Inflammatory macrophage treated with lipopolysaccharide for 4 hours (primary cell): ENCODE data around the gene VAV2.
"Not testable (repeated sequence)": the region's sequence is repeated elsewhere in the genome, so short reads cannot be mapped to it uniquely, and the experiment has no call there.

Source experiments
- DNase-seq: peaks from one replicate; pipeline ENCODE4 v3.0.0-alpha.2; 2020

VAV2 gene

DNA sequence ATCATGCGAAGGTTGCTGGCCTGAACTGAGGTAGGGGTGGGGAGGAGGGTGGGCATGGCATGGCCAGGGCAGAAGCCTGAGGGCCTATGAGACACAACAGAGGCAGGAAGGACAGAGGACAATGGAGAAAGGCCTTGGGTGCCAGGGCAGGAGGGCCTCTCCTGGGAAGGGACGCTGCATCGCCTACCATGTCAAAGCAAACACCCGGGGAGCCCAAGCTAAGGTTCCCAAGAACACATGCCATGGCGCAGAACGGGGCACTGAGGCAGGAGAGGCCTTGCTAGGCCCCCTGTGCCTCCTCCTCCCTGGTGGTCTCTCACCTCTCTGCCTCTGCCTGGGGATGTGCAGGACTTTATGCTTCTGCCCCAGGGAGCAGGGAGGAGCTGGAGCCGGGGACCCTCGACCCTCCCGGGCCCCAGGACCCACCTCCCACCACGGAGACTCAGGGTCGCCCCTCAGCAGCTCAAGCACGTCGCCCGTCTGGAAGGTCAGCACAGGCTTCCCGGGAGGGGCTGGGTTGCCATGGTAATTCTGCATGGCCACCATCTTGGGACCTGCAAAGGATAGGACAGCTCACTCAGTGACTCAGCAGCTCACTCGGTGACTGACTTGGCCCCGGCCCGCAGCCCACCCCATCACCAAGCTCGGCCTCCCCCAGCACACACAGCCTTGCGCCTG, 213.6 kb downstream of the VAV2 start:
- no peak for DNase-seq

DNA sequence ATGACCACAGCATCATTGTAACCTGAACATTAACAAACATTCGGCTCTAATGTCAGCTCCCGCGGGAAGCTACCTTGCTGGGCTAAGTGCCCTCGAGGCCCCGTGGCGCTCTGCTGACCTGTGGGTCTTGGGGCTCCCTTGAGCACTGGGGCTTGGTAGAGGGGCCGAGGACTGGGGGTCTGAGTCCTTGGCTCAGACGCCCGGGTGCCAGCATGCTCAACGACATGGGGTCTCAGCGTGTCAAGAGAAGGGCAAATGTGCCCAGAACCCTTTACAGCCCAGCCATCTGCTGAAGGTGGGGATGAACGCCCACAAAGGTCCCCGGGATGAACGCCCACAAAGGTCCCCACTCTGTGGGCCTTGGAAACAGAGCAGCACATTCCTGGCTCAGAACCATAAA, 214.3 kb downstream of the VAV2 start:
- no peak for DNase-seq

DNA sequence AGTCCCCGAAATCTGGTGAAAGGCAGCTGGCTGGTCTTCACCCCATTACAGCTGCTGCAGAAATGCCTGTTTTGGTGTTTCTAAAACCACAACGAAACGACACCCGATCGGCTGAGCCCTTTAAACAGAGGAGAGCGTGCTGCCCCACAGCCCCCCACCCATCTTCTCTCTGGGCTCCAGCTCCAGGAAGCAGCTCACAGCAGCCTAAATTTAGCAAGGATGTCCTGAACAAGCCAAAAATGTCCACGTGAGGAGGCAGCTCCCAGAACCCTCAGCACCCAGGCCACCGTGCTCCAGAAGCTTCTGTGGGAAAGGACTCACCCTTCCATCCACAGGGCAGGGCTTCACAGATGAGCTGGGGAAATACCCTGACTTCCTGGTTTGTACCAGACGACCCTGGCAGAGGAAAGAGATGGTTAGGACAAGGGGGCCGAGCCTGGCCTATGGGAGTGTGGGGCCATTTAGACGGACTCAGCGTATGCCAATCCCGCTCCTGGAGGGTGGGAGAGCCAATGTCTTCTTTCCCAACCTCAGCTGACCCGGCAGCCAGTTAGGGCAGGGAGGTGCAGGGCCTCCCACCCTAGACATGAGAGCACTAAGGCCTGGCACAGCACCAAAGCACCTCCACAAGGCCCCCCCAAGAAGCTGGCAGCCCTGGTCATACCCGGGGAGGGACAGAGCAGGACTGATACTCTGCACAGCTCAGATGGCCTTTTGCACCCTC, 214.9 kb downstream of the VAV2 start:
- no peak for DNase-seq

DNA sequence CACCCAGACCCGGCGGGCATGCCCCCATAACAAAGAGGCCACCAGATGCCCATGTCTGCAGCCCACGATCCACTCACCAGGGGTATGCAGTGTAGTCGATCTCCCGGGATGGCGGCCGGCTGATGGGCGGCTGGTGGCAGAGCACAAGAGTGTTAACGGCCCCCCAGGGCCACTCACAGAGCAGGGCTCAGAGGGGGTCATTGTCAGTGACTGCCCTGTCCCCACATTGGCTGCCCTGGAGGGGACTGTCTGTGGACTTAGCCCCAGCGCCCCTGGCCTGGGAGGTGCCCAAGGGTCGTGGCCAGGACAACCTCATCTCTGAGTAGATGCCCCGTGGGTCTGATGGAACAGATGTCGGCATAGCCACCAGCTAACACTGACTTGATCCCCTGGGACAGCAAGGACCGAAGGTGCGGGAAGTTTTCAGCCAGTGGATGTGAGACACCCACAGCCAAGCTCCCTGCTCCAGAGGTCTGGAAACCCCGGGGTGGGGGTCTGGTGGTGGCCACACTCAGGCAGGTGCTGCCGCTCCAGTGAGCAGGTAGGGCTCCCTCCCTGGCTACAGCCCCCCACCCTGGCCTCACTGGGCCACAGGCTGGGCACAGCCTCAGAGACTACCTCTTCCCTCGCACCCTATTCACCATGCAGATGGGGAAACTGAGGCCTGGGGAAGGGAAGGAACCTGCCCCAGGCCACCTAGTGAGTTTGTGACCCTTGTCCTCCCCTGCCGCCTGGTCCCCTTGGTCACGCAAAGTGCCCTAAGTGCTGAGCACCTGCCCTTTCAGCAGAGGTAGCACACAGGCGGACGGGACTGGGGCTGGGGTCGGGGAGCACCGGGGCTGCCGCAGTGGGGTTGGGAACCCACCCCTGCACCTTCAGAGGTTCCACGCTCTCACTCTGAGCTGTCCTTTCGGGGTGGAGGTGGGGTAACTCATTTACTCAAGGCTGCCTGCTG, 215.9 kb downstream of the VAV2 start:
- no peak for DNase-seq

DNA sequence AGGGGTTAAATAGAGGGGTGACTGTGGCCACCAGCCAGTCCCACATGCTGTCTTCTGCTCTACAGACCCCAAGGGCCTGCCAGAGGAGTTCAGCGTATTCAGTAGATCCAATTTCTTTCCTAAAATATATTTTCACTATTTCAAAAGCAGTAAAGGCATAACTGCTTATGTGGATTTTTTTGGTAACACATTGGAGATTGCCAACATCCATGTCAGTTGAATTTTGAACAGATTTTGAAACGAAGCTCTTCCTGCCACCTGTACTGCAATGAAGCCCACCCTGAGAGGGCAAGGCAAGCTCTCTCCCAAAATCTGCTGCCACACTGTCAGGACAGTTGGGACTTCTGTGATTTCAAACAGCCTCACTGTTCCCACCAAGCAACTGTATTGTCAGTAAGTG, 216.8 kb downstream of the VAV2 start:
- DNase-seq: no peak

DNA sequence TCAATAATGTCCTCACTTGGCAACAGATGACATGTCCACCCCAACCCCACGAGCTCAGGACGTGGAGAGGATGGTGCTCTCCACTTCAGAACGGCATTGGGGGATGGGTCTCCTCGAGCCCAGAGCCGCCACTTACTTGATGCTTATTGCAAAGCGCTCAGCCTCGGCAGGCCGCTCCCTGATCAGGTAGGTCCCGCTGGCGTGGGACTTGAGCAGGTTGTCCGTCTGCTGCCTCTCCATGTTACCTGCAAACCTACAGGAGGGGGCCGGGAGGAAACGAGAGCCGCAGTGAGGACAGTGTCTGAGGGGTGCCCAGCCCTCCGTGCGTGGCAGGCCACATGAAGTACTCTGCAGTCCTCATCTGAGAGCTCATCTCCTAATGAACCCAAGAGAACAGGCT, 217.3 kb downstream of the VAV2 start:
- DNase-seq: no peak

GRCh38 chr9:133773889-133774655, 218.1 kb downstream of the VAV2 start:
- DNase-seq: no peak

DNA sequence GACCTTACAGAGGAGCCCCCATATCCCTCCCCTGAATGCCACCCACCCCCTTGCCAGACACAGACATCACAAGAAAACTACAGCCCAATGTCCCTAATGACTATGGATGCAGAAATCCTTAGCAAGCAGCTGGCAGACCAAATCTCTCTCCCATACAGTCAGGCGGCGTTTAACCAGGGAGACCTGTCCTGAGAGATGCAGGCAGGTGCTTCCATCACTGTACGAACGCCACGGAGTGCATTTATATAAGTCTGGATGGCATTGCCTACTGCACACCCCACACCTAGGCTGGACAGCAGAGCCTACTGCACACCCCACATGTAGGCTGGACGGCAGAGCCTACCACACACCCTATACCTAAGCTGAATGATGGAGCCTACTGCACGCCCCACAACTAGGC, 219.5 kb downstream of the VAV2 start:
- no peak for DNase-seq

DNA sequence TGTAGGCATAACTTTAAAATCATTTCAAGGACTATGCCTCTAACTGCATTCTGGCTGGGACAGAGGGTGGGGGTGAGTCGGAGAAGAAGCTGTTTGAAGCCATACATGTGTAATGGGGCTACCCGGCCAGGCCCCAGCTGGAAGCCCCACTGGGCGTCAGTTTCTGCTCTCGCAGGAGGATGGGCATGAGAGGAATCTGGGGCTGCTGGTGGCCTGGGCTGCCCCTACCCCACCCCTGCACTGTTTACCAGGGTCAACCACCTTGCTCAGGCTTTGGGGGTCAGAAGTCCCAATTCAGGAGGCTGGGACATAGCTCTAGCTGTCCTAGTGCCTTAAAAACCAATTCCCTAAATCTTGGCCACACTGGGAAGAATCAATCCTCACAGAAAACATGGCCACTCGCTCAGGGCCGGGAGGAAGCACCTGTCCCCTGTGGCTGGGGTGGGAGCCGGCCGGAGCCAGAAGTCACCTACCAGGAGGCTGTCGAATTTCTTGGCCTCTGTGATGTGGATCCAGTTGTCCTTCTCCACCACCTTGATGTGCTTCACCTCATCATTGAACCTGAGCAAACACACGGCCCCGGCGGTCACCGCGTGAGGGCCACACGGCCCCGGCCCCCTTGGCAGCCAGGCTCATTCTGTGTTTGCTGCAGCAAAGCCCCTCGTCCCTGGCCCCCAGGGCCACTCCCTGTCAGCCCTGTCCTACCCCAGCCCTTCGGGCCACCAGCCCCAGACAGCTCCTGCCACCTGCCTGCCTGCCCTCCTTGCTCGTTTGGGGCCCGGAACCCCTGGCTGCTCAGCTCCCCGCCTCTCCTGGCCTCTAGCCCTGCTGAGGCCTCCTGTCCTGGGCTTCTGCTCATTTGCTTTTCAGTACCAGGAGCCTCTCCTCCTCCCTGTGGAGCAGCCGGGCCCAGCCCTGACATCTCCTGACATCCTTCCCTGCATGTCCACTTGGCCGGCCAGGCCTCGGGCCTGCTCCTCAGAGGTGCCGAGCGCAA, 220.3 kb downstream of the VAV2 start:
- no peak for DNase-seq

GRCh38 chr9:133770076-133770777, 221.9 kb downstream of the VAV2 start:
- no peak for DNase-seq

DNA sequence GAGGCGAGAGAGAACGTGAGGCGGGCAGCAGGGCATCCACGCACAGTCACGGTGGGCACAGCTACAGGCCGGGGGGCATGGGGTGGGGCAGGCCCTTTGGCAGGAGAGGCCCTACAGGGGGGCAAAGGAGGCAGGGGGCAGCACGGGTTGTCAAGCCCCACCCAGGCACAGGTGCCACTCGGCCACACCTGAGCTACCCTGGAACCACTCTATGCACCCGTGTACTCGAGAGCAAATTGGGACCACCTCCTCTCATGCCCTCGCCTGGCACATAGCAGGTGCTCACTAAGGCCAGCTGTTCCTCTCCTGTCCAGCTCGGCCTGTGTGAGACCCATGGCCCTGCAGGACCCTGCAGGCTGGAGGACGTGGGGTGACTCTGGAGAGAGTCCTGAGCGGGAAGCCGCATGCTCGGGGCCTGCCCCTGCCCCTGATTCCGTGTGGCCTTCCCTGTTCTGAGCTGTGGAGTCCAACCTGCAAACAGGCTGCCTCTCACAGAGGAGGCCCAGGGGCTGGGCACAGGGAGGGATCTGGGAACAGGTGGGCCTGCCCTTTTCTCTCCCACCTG, 222.5 kb downstream of the VAV2 start:
- no peak for DNase-seq

- no peak for DNase-seq
Measured at GRCh38 chr9:133768859-133769510, 223.1 kb downstream of the VAV2 start.

GRCh38 chr9:133768371-133768858, 223.7 kb downstream of the VAV2 start:
- no peak for DNase-seq

- DNase-seq: no peak
Measured at GRCh38 chr9:133767625-133768024, 224.5 kb downstream of the VAV2 start.

- no peak for DNase-seq
Measured at GRCh38 chr9:133767008-133767407, 225.1 kb downstream of the VAV2 start.

DNA sequence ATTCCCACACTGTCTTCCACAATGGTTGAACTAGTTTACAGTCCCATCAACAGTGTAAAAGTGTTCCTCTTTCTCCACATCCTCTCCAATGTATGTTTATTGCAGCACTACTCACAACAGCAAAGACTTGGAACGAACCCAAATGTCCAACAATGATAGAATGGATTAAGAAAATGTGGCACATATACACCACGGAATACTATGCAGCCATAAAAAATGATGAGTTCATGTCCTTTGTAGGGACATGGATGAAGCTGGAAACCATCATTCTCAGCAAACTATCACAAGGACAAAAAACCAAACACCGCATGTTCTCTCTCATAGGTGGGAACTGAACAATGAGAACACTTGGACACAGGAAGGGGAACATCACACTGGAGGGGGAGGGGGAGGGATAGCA, 225.9 kb downstream of the VAV2 start:
- not testable (repeated sequence) for DNase-seq

- no peak for DNase-seq
Measured at GRCh38 chr9:133763272-133764183, 228.6 kb downstream of the VAV2 start.

DNA sequence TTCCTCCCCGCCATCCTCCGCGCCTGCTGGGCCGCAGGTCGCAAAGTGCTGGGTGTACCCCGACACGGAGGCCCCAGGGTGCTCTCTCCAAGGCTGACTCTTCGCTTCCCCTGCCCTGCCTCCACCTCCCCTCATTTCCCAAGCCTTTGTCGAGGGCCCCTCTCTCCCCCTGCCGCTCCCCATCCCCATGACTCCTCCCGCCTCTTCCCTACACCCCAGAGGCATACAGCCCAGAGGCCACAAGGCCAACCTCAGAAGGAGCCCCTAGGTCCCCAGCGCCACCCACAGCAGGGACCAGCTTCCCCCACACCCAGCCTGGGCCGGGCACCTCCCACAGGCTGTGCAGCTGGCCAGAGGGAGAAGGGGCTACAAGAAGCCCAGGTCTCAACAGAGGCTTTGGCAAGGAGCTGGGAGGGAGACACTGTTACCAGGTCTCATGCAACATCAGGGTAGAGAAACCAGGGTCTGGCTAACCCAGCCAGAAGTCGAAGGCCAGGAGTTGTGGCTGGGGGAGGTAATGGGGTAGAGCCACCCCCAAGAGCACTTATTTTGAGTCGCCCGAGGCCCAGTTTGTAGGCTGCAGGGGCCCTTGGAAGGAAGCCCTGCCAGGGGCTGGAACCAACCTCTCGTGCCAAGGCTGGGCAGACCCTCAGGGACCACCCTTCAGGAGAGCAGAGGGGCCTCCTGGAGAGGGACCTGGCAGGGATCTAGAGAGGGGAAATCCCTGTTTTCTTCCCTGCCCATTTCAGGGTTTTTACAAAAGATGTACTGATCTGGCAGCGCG, 229.4 kb downstream of the VAV2 start:
- no peak for DNase-seq
